Measurements from ENCODE around the gene GPAT2.
"Not testable (repeated sequence)": the region's sequence is repeated elsewhere in the genome, so short reads cannot be mapped to it uniquely, and the experiment has no call there.

The GPAT2 gene

GRCh38 chr2:96022701-96023447, 11.8 kb downstream of the GPAT2 start:
- DNase-seq (ENCODE audit: low read depth), result peak; percentile 74

GRCh38 chr2:96022126-96022525, 12.6 kb downstream of the GPAT2 start:
- DNase-seq (ENCODE audit: low read depth), result not testable (repeated sequence)

- not testable (repeated sequence) for DNase-seq (ENCODE audit: low read depth)
Measured at GRCh38 chr2:96021142-96021541, 13.6 kb downstream of the GPAT2 start.

GRCh38 chr2:96019909-96020590, 14.7 kb downstream of the GPAT2 start:
- DNase-seq (ENCODE audit: low read depth), result not testable (repeated sequence)

- not testable (repeated sequence) for DNase-seq (ENCODE audit: low read depth)
Measured at GRCh38 chr2:96016321-96016720, 18.4 kb downstream of the GPAT2 start.

- not testable (repeated sequence) for DNase-seq (ENCODE audit: low read depth)
Measured at GRCh38 chr2:96012792-96013264, 21.9 kb downstream of the GPAT2 start.

GRCh38 chr2:96012086-96012791, 22.5 kb downstream of the GPAT2 start:
- DNase-seq (ENCODE audit: low read depth), result not testable (repeated sequence)

- peak; percentile 19 for DNase-seq (ENCODE audit: low read depth)
Measured at GRCh38 chr2:96011129-96011455, 23.6 kb downstream of the GPAT2 start.

GRCh38 chr2:96010320-96011128, 24.2 kb downstream of the GPAT2 start:
- peak; percentile 61 for DNase-seq (ENCODE audit: low read depth)

- DNase-seq (ENCODE audit: low read depth), result not testable (repeated sequence)
Measured at GRCh38 chr2:96009833-96010232, 24.9 kb downstream of the GPAT2 start.

GRCh38 chr2:96008051-96008450, 26.7 kb downstream of the GPAT2 start:
- not testable (repeated sequence) for DNase-seq (ENCODE audit: low read depth)

GRCh38 chr2:96006248-96006647, 28.5 kb downstream of the GPAT2 start:
- not testable (repeated sequence) for DNase-seq (ENCODE audit: low read depth)

- peak; percentile 45 for DNase-seq (ENCODE audit: low read depth)
Measured at GRCh38 chr2:95992520-95993272, 42.0 kb downstream of the GPAT2 start.

GRCh38 chr2:95992102-95992501, 42.6 kb downstream of the GPAT2 start:
- DNase-seq (ENCODE audit: low read depth), result not testable (repeated sequence)

GRCh38 chr2:95991351-95992094, 43.2 kb downstream of the GPAT2 start, which contains the start of gene ANKRD36C:
Gene ANKRD36C (minus strand): TSS chr2:95991824. CDS start chr2:95991708, 116 bp downstream.
- peak; percentile 34 for DNase-seq (ENCODE audit: low read depth)

- not testable (repeated sequence) for DNase-seq (ENCODE audit: low read depth)
Measured at GRCh38 chr2:95990884-95991283, 43.8 kb downstream of the GPAT2 start.
